ENCODE data around the gene SUGP2. TPM values are rescaled to one million over a fixed set of nuclear protein-coding genes. Genes with fewer than 3 reads are reported as not detected.

The SUGP2 gene
- total RNA-seq, 2 donors from 2014 or later, result 50.4 to 51.1 TPM

DNA sequence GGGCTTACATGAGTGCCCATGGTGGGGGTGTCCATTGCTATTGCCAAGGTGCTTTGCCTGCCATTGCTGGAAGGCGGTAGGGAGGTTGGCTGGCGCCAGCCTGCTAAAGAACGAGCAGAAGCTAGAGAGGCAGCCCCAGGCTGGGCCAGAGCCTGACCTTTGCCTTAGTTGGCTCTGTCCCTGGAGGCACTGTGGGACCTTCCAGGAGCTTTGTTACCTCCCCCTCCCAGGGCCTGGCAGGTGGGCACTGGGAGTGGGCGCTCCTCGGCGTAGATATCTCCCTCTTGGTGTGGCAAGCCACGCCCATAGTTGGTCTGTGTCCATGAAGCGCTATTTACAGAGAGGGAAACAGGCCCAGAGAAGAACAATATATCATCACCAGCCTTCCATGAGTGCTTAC, 28.2 kb upstream of the SUGP2 start:
- no peak for DNase-seq (ENCODE audit: low spot score)
- intact Hi-C loops (cut with DNase I), result no loop called here

DNA sequence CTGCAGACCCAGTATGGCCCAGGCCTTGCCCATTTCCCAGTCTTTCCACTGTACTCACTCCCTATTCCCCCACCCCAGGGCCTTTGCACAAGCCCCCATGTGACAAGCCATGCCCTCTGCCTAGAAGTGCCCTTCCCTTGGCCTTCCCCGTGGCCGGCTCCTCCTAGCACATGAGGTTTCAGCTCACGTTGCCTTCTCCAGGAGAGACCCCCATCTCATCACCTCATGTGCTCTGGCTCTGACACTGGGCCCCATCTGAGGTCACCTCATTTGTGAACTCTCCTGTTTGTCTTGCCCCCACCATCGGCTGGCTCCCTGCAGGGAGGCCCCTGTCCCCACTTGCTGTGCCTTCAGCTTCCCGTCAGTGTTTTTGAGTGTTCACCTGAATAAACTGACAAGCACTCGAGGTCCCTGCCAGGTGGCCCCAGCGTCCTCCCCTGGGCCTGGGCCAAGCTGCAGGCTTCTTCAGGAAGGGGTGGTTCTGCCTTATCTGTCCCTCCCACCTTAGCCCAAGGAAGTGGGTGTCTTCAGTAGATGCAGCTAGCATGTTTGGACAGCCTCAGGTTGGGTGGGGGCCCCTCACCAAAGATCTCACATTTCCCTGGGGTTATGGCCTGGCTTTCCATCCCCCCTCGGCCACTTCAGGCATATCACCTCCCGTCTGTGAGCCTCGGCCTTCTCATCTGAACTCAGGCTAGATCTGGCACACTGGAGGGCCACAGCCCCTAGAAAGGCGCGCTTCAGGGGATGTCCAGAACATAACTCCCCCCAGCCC, 26.7 kb upstream of the SUGP2 start:
- DNase-seq (ENCODE audit: low spot score), result no peak
- intact Hi-C loops (cut with DNase I), result loop anchor here (5.0 to 10.0 kb wide), 2 partner anchors 77 to 85 kb away; partner anchors contain the start of gene TMEM161A (in 1 of the 2)

DNA sequence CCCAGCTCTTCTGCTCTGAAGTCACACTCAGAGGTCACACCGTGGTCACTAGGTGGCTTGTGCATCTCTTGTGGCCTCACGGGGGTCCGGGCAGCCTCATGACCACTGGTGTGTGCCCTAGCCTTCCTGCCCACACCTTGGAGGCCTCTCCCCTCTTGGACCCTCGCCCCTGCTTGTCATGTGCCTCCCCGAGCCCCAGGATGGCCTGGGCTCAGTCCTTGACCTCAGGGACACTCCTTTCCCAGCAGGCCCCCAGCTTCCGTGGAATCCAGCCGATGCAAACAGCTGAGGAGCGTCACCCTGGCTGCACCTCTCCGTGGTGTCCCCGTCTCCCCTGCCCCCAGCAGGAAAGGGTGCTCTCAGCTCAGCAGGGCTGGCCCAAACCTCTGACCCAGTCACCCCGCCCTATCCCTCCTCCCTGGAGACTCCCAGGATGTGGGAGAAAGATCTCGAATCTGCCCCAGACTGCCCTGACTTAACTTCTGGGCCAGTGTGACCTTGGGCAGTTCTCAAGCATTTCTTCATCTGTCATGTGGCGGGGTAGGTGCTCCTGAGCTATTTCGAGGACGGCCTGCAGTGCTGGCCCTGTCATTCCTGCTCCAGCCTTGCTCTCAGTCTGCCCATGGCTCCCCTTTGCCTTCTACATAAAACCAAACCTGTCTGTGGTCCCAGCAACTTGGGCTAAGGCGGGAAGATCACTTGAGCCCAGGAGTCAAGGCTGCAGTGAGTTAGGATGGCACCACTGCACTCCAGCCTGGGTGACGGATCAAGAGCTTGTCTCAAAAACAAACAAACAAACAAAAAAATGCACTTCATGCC, 25.9 kb upstream of the SUGP2 start:
- intact Hi-C loops (cut with DNase I), result loop anchor here (5.0 to 10.0 kb wide), 2 partner anchors 78 to 86 kb away; partner anchors contain the start of gene TMEM161A (in 1 of the 2)
- no peak for DNase-seq (ENCODE audit: low spot score)

DNA sequence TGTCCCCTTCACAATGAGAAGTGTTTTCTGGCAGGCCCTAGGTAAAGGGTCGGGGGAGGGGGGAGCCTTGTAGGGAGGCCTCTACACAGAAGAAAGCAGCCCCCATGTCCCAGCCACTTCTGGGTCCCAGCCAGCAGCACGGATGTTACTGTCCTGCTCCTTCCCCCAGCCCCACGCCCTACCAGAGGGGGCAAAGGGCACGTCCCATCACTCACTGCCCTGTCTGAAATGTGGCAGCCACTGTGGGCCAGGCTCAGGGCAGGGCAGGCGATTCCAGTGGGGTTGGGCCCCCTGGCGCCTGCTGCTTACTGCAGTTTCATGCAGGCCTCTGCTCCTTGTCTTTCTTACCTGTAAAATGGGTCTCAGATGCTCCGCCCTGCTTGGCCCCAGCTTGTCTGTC, 24.4 kb upstream of the SUGP2 start:
- no peak for DNase-seq (ENCODE audit: low spot score)
- intact Hi-C loops (cut with DNase I), result loop anchor here (5.0 to 10.0 kb wide), 2 partner anchors 80 to 87 kb away; partner anchors contain the start of gene TMEM161A (in 1 of the 2)

DNA sequence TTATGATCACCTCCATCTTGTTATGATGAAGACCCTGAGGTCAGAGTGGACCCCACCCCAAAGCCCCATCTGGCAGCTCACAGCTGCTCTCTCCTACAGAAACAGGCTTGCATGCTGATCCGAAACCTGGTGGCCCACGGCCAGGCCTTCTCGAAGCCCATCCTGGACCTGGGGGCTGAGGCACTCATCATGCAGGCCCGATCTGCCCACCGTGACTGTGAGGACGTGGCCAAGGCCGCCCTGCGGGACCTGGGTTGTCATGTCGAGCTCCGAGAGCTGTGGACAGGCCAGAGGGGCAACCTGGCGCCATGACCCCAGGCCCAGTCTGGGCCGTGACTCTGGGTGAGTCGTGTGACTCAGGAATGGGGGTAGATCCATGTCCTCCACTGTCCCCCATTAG, 24.0 kb upstream of the SUGP2 start:
- no peak for DNase-seq (ENCODE audit: low spot score)
- intact Hi-C loops (cut with DNase I), result loop anchor here (5.0 to 10.0 kb wide), 2 partner anchors 80 to 87 kb away; partner anchors contain the start of gene TMEM161A (in 1 of the 2)

DNA sequence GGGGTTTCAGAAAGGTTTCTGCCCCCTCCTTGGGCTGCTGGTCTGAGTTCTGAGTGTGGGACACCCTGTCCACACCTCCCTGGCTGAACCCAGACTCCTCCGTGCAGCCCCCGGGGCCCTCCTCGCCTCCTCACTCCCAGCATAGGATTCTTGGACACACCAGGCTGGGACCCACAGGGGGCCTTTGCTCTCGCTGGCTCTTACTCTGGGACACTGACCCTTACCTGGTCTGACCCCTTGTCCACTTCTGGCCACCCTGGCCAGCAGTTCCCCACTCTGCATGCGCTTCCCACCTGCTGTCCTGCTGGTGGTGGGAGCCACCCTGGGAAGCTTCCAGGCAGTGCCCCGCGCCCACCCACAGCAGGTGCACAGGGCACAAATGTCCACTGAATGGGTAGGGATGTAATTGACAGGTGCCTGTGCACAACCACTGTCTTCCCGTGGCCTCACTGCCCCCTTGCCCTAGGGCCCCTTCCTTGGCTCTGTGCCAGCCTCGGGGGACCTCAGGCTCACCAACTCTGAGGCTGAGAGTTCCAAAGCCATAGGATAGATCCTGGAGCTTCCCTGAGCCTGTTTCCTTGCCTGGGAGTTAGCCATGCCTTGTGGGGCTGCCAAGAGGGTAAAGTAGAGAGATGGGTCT, 23.4 kb upstream of the SUGP2 start:
- DNase-seq (ENCODE audit: low spot score), result no peak
- intact Hi-C loops (cut with DNase I), result loop anchor here (5.0 to 10.0 kb wide), 2 partner anchors 81 to 88 kb away; partner anchors contain the start of gene TMEM161A (in 1 of the 2)

DNA sequence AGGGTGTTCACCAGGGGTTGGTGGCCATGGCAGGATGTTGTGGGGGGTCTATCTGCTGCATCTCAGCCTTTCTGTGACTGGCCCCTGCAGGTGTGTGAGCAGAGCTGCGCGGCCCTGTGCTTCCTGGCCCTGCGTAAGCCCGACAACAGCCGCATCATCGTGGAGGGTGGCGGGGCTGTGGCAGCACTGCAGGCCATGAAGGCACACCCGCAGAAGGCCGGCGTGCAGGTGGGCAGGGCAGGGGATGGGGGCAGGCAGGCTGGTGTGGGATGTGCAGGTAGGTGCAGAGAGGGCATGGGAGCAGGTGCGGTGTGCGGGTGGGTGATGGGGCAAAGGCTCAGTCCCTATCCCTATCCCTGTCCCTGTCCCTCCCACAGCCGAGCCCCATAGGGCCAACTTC, 22.4 kb upstream of the SUGP2 start:
- no peak for DNase-seq (ENCODE audit: low spot score)
- intact Hi-C loops (cut with DNase I), result loop anchor here (5.0 to 10.0 kb wide), 2 partner anchors 82 to 89 kb away; partner anchors contain the start of gene TMEM161A (in 1 of the 2)

DNA sequence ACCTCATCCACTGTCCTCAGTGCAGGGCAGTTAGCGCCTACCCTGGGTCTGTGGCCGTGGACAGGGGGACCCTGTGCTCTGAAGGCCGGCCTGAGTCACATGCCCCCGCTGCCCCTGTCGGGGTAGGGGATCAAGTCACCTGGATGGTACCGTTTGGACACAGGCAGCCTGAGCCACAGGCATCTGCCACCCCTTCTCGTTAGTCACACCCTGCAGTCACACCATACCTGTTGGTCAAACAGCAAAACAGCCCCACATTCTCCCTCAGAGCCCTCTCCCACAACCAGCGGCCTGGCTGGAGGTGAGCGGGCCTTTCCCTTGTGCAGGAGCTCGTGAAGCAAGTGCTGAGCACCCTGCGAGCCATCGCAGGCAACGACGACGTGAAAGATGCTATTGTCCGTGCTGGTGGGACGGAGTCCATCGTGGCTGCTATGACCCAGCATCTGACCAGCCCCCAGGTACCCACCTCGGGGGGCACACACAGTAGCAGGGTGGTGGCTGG, 21.7 kb upstream of the SUGP2 start:
- intact Hi-C loops (cut with DNase I), result loop anchor here (5.0 to 10.0 kb wide), 2 partner anchors 82 to 90 kb away; partner anchors contain the start of gene TMEM161A (in 1 of the 2)
- no peak for DNase-seq (ENCODE audit: low spot score)

DNA sequence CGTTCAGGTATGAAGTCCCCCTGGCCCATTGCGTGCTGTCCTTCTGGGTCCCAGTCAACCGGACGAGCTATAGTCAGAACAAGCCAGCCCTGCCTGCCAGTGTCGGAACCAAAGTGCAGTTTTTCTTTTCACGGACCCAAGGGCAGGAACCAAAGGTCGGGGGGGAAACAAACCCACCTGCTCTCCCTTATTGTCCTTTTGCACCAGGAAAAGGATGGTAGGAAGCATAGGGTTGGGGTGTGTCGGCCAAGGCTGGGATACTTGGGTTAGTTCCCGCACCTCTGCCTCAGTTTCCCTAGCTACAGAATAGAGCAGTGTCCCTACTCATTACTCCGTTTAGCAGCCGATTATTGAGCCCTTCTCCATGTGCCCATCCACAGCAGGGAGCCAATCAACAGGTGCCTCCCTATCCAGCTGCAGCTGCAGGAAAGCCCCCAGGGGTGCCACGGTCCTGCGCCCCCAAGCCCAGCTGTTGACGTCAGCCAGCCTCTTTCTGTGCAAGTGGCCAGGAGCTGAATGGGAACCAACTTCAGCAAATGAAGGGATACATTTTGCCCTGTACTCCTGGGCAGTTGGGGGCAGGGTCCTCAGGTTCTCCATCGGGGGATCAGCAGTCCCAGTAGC, 21.1 kb upstream of the SUGP2 start:
- DNase-seq (ENCODE audit: low spot score), result no peak
- intact Hi-C loops (cut with DNase I), result loop anchor here in 1 of 2 donors (10.0 kb wide), 1 partner anchor 90 kb away; no protein-coding TSS in a partner anchor

DNA sequence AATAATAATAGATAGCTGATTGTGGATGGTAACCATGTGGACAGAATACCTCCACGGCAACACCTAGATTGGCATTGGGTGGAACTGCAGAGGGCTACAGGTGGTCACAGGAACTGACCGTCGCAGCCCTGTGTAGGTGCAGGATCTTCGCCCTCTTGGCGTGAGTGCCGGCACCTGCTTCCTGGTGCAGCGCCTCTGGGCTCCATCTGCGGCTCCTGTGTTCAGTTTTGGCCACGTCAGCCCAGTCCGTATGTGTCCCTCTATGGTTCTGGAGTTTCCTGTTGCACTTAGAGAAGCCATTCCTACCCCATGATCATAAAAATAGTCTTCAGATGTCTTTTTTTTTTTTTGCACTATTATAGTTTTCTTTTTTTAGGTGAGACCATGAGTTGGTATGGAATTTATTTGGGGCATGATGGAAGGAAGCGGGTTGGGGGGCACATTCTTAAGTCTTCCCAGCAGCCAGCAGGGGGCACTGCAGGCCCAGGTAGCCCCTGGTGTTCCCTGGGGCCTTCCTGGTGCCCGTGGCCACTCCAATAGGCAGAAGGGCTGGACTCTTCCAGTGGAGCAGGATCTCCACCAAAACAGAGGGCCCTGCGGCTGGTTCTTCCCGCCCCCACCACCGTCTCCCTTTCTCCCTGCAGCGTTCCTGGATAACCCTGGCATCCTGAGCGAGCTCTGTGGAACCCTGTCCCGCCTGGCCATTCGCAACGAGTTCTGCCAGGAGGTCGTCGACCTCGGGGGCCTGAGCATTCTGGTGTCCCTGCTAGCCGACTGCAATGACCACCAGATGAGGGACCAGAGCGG, 20.4 kb upstream of the SUGP2 start:
- intact Hi-C loops (cut with DNase I), result loop anchor here in 1 of 2 donors (10.0 kb wide), 1 partner anchor 91 kb away; no protein-coding TSS in a partner anchor
- no peak for DNase-seq (ENCODE audit: low spot score)

DNA sequence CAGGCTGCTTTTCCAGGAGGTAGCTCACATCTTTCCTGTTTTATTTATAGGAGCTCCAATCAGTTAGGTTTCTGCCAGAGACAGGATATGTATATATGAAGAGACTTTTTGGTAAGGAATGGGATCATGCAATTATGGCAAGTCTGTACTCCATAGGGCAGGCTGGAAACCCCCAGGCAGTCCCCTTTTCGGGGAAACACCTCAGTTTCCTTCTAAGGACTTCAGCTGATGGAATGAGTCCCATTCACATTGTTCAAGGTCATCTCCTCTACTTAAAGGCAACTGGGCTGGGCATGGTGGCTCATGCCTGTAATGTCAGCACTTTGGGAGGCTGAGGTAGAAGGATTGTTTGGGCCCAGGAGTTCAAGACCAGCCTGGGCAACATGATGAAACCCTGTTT, 19.6 kb upstream of the SUGP2 start:
- intact Hi-C loops (cut with DNase I), result loop anchor here in 1 of 2 donors (10.0 kb wide), 1 partner anchor 92 kb away; no protein-coding TSS in a partner anchor
- no peak for DNase-seq (ENCODE audit: low spot score)

DNA sequence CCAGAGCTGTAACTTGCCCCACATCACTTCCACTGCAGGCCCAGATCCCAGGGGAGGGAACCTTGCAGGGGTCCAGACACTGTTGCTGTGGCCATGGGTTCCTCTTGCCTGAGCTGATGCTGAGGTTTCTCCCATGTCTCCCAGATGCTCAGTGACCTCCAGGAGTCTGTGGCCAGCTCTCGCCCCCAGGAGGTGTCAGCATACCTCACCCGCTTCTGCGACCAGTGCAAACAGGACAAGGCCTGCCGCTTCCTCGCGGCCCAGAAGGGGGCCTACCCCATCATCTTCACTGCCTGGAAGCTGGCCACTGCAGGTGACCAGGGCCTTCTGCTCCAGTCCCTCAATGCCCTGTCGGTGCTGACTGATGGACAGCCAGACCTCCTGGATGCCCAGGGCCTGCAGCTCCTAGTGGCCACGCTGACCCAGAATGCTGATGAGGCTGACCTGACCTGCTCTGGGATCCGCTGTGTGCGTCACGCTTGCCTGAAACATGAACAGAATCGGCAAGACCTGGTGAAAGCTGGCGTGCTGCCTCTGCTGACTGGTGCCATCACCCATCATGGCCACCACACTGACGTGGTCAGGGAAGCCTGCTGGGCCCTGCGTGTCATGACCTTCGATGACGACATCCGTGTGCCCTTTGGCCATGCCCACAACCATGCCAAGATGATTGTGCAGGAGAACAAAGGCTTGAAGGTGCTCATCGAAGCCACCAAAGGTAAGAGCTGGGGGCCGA, 18.3 kb upstream of the SUGP2 start:
- intact Hi-C loops (cut with DNase I), result loop anchor here in 1 of 2 donors (10.0 kb wide), 1 partner anchor 93 kb away; no protein-coding TSS in a partner anchor
- no peak for DNase-seq (ENCODE audit: low spot score)

DNA sequence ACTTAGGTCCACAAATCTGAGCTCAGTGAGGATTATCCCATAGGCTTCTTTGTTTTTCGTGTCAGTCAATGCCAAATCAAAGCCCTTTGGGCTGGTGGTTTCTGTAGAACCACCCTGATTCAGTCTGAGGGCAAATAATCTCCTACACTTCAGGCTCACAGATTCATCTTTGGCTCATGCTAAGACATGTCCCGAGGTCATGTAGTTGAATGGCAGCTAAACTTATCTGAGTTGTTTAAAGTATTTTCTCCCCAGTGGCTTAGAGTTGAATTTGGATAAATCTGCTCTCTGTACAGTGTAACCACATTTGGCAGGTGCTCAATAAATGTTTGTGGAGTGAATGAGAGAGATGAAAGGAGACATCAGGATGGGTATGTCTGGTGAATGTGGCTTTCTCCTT, 17.4 kb upstream of the SUGP2 start:
- intact Hi-C loops (cut with DNase I), result loop anchor here in 1 of 2 donors (10.0 kb wide), 1 partner anchor 94 kb away; no protein-coding TSS in a partner anchor
- no peak for DNase-seq (ENCODE audit: low spot score)

DNA sequence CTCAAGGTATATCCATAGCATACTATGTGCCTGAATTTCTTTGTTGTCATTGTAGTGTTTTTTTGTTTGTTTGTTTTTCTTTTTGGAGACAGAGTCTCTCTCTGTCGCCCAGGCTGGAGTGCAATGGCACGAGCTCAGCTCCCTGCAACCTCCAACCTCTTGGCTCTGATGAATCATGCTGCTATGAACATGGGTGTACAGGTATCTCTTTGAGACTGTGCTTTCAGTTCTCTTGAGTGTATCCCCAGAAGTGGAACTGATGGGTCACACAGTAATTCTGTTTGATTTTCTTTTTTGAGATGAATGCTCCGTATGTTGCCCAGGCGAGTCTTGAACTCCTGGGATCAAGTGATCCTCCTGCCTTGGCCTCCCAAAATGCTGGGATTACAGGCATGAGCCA, 16.8 kb upstream of the SUGP2 start:
- intact Hi-C loops (cut with DNase I), result loop anchor here in 1 of 2 donors (10.0 kb wide), 1 partner anchor 95 kb away; no protein-coding TSS in a partner anchor
- no peak for DNase-seq (ENCODE audit: low spot score)

DNA sequence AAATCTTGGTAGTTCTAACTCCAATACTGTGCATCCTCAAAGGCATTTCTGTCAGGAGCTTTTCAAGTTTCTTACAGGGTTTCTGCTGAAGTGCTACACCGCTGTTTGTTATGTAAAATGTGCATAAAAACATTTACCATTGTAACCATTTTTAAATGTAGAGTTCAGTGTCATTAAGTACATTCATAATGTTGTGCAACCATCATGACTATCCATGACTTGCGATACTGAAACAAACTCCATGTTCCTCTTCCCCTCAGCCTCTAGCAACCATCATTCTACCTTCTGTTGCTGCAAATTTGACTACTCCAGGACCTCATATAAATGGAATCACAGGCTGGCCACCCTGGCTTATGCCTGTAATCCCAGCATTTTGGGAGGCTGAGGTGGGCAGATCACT, 16.1 kb upstream of the SUGP2 start:
- intact Hi-C loops (cut with DNase I), result no loop called here
- no peak for DNase-seq (ENCODE audit: low spot score)

DNA sequence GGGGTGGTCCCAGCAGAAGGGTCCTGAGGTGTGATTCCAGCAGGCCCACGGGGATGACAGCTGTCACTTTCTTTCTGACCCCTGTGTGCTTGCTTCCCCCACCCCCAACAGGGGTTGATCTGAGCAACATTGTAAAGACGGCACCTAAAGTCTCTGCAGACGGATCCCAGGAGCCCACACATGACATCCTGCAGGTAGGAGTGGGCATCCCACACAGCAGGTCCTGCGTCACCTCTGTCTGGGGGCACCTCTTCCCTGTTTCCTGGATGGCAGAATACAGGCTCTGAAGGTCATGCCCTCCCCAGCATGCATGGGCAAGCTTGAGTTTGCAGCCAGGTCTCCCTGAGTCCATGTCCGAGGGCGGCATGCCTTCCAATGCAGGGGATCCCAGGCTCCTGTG, 10.6 kb upstream of the SUGP2 start:
- DNase-seq (ENCODE audit: low spot score), result no peak
- intact Hi-C loops (cut with DNase I), result no loop called here

DNA sequence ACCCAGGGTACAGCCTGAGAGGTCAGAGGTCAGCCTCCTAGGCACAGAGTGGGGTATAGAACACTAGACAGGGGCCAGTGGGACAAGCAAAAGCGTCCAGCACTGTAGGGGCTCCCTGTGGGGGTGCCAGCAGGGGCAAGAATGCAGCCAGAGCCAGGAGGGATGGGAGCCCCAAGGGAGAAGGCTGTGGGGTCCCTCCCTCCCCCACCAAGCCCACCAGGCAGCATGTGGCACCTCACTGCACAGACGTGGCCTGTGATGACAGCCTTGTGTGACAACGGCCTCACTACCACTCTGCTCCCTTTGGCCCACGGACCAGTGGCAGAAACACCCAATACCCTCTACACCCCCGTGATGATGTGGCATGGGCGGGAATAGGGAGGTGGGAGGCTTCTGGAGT, 10.2 kb upstream of the SUGP2 start:
- intact Hi-C loops (cut with DNase I), result no loop called here

More for the DNA sequence above, 10.2 kb upstream of the SUGP2 start:
- DNase-seq (ENCODE audit: low spot score), result peak; percentile 73
